Measurements from ENCODE around the gene NUP210L. TPM values are rescaled to one million over a fixed set of nuclear protein-coding genes. Genes with fewer than 3 reads are reported as not detected.
A peak's percentile ranks its signal among the peaks of the same experiment; 100 is the strongest.

The NUP210L gene
- total RNA-seq, 2 donors from 2014 or later: 0.07 to 0.11 TPM

DNA sequence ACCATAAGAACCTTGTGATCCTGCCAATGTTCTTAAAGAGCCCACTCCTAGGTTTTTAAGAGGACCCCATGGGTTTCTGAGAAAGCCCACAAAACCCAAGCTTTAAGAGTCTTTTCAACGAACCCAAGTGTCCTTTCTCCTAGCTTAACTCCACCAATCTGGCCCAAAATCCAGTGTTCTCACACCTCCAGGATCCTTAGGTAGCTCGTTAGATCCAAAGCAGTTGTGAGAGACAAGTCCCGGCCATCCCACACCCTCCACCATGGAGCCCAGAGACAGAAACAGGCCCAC lies 210.1 kb downstream of the NUP210L start:
- Histone ChIP-seq H3K27ac (ENCODE audit: low read depth, low read length) (no peak overlapping the region), H3K4me3 (ENCODE audit: low read length) (peak overlapping the region; percentile 92), H3K9ac (ENCODE audit: extremely low read depth, low read length, poor library complexity, severe bottlenecking) (no peak overlapping the region), H3K36me3 (ENCODE audit: control insufficient read depth, insufficient read depth, low read length) (peaks cover 38% of the 10 kb centered on the region), H3K27me3 (ENCODE audit: control insufficient read depth, insufficient read depth, low read length, poor library complexity, severe bottlenecking) (no peaks in the 10 kb centered on the region), H3K4me1 (ENCODE audit: control insufficient read depth, insufficient read depth, low read length) (no peaks in the 10 kb centered on the region), H3K9me3 (ENCODE audit: control insufficient read depth, low read length) (no peaks in the 10 kb centered on the region)
- Mint-ChIP-seq H3K4me3 (peak overlapping the region; percentile 78), H3K36me3 (ENCODE audit: low read depth) (peaks cover 35% of the 10 kb centered on the region), H3K9me3 (no peaks in the 10 kb centered on the region), H3K27me3 (ENCODE audit: insufficient read depth) (no peaks in the 10 kb centered on the region), H3K4me1 (peaks cover 4% of the 10 kb centered on the region), H3K27ac (peak overlapping the region; percentile 52)
- no peak for DNase-seq
- no peak for TF ChIP-seq CTCF (conservative IDR thresholded peaks at IDR 0.05)
- 75 to 96% methylated on average over 1 to 3 of the region's 3 CpGs for WGBS, 2 experiments (ENCODE audit: insufficient coverage in 1 of 2, insufficient read length in 1 of 2)

DNA sequence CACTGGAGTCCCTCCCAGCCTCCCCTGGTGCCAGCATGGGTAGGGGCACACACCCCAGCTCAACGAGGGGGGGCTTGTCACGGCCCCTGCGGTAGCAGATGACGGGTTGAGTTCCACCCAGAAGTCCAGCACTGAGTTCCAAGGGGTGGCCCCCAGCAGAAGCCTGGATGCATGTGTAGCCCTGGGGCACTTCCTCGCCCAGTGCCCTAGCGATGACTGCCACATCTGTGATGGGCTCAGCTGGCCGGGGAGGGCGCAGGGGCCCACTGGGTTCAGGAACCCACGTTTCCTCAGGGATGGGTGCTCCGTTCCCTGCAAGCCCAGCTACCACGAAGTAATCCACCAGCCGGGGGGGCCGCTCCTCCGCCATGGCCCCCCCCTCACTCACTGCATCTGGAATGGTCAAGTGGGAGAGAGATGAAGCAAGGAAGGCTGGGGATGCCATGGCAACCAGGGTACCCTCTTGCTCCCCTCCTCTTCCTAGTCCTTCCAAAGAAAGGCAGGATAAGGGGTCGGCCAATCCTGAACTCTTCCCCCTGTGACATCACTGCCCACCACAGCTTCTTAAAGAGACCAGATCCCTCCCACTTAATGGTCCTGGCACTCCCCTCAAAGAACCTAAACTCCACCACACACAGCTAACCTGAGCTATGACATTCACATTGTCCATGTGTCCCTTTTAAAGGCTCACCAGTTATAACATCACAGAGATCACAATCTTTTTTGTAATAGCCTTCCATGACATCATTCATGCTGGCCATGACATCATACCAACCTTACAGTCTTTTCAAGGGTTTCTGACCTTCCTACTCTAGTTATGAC lies 210.7 kb downstream of the NUP210L start:
- no peak for DNase-seq
- no peaks in the 10 kb centered on the region for H3K27me3 Mint-ChIP-seq (ENCODE audit: insufficient read depth)
- Histone ChIP-seq H3K9me3 (ENCODE audit: control insufficient read depth, low read length) (no peaks in the 10 kb centered on the region), H3K36me3 (ENCODE audit: control insufficient read depth, insufficient read depth, low read length) (peaks cover 36% of the 10 kb centered on the region), H3K27ac (ENCODE audit: low read depth, low read length) (no peak overlapping the region), H3K4me3 (ENCODE audit: low read length) (peak overlapping the region; percentile 92), H3K27me3 (ENCODE audit: control insufficient read depth, insufficient read depth, low read length, poor library complexity, severe bottlenecking) (no peaks in the 10 kb centered on the region), H3K4me1 (ENCODE audit: control insufficient read depth, insufficient read depth, low read length) (no peaks in the 10 kb centered on the region), H3K9ac (ENCODE audit: extremely low read depth, low read length, poor library complexity, severe bottlenecking) (no peak overlapping the region)
- peaks cover 40% of the 10 kb centered on the region for H3K36me3 Mint-ChIP-seq (ENCODE audit: low read depth)
- H3K4me1 Mint-ChIP-seq: peaks cover 4% of the 10 kb centered on the region
- peak overlapping the region; percentile 78 for H3K4me3 Mint-ChIP-seq
- no peaks in the 10 kb centered on the region for H3K9me3 Mint-ChIP-seq
- no peak overlapping the region for H3K27ac Mint-ChIP-seq
- WGBS, 2 experiments (ENCODE audit: insufficient coverage in 1 of 2, insufficient read length in 1 of 2): 94% methylated on average over 8 to 15 of the region's 15 CpGs
- TF ChIP-seq CTCF (conservative IDR thresholded peaks at IDR 0.05): no peak

GRCh38 chr1:153942766-153943549 lies 211.9 kb downstream of the NUP210L start:
- H3K27ac Mint-ChIP-seq: no peak overlapping the region
- peaks cover 41% of the 10 kb centered on the region for H3K36me3 Mint-ChIP-seq (ENCODE audit: low read depth)
- no peaks in the 10 kb centered on the region for H3K9me3 Mint-ChIP-seq
- TF ChIP-seq CTCF (conservative IDR thresholded peaks at IDR 0.05): no peak
- H3K36me3 ChIP-seq (ENCODE audit: control insufficient read depth, insufficient read depth, low read length): peaks cover 30% of the 10 kb centered on the region
- no peaks in the 10 kb centered on the region for H3K27me3 ChIP-seq (ENCODE audit: control insufficient read depth, insufficient read depth, low read length, poor library complexity, severe bottlenecking)
- H3K4me3 ChIP-seq (ENCODE audit: low read length): no peak overlapping the region
- no peaks in the 10 kb centered on the region for H3K9me3 ChIP-seq (ENCODE audit: control insufficient read depth, low read length)
- no peaks in the 10 kb centered on the region for H3K4me1 ChIP-seq (ENCODE audit: control insufficient read depth, insufficient read depth, low read length)
- H3K4me1 Mint-ChIP-seq: peaks cover 4% of the 10 kb centered on the region
- H3K4me3 Mint-ChIP-seq: no peak overlapping the region
- WGBS, 2 experiments (ENCODE audit: insufficient coverage in 1 of 2, insufficient read length in 1 of 2): 94 to 97% methylated on average over 6 to 11 of the region's 11 CpGs
- no peak for DNase-seq
- H3K27ac ChIP-seq (ENCODE audit: low read depth, low read length): no peak overlapping the region
- H3K9ac ChIP-seq (ENCODE audit: extremely low read depth, low read length, poor library complexity, severe bottlenecking): no peak overlapping the region
- H3K27me3 Mint-ChIP-seq (ENCODE audit: insufficient read depth): no peaks in the 10 kb centered on the region

Small RNA genes lying within 50 kb of the gene (microRNA-seq; reads per million reads assigned to microRNA genes)
- 1.5 reads per million, percentile 3 among the genes with 10 or more reads in this experiment for gene MIR190B (ENCODE audit: borderline microRNAs expressed)
- not detected for gene MIR5698 (ENCODE audit: borderline microRNAs expressed)
- gene MIR6737 (ENCODE audit: borderline microRNAs expressed): 0.44 reads per million

Other genes with a start within 250 kb of the NUP210L start
- 10 to 100 TPM; 45.2 to 51.2 TPM for gene GATAD2B, start 232.1 kb downstream of the NUP210L start, total RNA-seq
- 100 to 1,000 TPM in 1 of 2 donors, 10 to 100 TPM in 1; 89.5 to 115 TPM for gene DENND4B, start 208.4 kb downstream of the NUP210L start, total RNA-seq
- 10 to 100 TPM; 35.5 to 40.9 TPM for gene CRTC2, start 196.5 kb downstream of the NUP210L start, total RNA-seq
- gene SLC39A1, start 191.5 kb downstream of the NUP210L start, total RNA-seq: 100 to 1,000 TPM; 129 to 154 TPM
- 10 to 100 TPM; 15.6 to 23.9 TPM for gene CREB3L4, start 187.2 kb downstream of the NUP210L start, total RNA-seq
- gene JTB, start 177.4 kb downstream of the NUP210L start, total RNA-seq: 10 to 100 TPM; 63.6 to 72.8 TPM
- gene RAB13, start 168.7 kb downstream of the NUP210L start, total RNA-seq: 10 to 100 TPM; 80.3 to 97.1 TPM
- gene RPS27, start 164.3 kb downstream of the NUP210L start, total RNA-seq: 1,000 to 10,000 TPM; 1,800 to 2,084 TPM
- 100 to 1,000 TPM; 597 to 679 TPM for gene TPM3, start 37.0 kb upstream of the NUP210L start, total RNA-seq
- not detected for gene CFAP141, start 51.3 kb upstream of the NUP210L start, total RNA-seq
- gene UBAP2L, start 65.9 kb upstream of the NUP210L start, total RNA-seq: 100 to 1,000 TPM; 198 to 224 TPM
- 10 to 100 TPM; 55.7 to 59.4 TPM for gene HAX1, start 117.6 kb upstream of the NUP210L start, total RNA-seq
- gene AQP10, start 166.0 kb upstream of the NUP210L start, total RNA-seq: not detected
- 10 to 100 TPM; 34.1 to 41.5 TPM for gene ATP8B2, start 170.5 kb upstream of the NUP210L start, total RNA-seq

Data from endodermal cell (in vitro differentiated cells).